ENCODE results near the gene BPTF.
"Not testable (repeated sequence)": the region's sequence is repeated elsewhere in the genome, so short reads cannot be mapped to it uniquely, and the experiment has no call there.

BPTF gene

DNA sequence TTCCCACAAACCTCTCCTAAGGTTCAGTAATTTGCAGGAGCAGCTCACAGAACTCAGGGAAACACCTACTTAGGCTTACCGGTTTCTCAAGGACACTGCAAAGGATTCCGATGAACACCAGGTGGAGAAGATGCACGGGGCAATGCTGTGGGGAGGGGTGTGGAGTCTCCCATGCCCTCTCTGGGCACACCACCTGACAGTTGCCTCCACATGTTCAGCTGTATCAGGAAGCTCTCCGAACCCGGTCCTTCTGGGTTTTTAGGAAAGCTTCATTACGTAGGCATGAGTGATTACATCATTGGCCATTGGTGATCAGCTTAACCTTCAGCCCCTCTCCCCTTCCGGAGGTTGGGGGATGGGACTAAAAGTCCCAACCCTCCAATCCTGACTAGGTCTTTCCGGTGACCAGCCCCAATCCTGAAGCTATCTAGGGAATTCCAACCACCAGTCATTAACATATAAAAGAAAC, 149.3 kb downstream of the BPTF start:
- DNase-seq, result no peak

DNA sequence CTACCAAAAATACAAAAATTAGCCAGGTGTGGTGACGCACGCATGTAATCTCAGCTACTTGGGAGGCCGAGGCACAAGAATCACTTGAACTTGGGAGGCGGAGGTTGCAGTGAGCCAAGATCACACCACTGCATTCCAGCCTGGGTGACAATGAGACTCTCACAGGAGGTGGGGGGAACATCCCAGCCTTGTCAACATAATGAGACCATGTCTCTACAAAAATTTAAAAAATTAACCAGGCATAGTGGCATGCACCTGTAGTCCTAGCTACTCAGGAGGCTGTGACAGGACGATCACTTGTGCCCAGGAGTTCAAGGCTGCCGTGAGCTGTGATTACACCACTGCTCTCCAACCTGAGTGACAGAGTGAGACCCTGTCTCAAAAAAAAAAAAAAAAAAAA, 151.0 kb downstream of the BPTF start:
- not testable (repeated sequence) for DNase-seq

DNA sequence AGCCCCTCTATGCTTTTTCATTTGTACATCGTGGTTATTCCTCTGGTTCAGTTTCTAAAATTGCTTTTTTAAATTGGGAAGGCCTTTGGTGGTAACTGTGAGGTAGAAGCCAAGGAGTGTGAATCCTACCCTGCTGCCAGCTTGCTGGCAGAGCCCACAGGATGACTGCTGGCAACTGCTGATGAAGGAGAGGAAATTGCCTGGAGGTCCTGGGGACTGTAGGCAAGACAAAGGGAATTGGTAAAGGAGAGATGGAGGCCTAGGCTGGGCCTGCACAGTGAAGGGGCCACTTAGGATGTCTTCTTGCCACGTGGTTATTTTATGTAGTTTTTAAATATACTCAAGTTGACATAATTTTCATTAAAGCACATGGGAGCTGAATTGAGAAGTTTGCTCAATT, 155.2 kb downstream of the BPTF start:
- DNase-seq, result no peak

DNA sequence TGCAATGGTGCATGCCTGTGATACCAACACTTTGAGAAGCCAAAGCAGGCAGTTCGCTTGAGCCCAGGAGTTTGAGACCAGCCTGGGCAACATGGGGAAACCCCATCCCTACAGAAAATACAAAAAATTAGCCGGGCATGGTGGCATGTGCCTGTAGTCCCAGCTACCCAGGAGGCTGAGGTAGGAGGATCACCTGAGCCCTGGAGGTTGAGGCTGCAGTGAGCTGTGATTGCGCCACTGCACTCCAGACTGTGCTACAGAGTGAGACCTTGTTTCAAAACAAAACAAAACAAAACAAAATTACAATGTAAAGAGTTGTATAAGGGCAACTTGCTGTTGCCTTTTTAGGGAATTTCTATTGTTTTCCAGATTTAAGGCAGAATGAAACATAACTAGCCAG, 155.6 kb downstream of the BPTF start:
- DNase-seq, result not testable (repeated sequence)

DNA sequence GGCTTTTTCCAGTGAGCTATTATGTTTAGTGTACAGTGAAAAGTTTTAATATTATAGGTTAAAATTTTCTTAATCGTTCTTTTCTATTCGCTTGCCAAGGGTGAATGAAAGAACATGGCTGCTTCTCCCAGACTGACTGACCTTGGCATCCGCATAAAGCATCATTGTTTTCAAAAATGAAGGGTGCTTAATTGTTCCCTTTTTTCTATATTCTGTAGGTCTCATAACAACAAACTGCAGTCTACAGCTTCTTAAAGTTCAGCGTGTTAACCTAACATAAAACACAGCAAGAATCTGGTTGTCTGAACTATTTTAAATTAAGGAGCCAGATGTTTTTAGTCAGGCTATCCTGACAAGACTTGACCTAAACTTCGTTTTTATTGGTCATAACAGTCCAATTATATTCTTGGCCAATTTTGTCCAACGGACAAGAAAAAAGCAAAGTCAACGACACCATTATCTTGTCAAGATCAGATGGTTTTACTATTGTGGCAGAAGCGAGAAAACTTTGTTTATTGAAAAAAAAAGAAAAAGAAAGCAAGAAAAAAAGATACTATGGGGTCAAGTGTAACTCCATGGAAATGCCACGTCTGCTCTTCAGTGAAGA, 156.8 kb downstream of the BPTF start:
- no peak for DNase-seq

DNA sequence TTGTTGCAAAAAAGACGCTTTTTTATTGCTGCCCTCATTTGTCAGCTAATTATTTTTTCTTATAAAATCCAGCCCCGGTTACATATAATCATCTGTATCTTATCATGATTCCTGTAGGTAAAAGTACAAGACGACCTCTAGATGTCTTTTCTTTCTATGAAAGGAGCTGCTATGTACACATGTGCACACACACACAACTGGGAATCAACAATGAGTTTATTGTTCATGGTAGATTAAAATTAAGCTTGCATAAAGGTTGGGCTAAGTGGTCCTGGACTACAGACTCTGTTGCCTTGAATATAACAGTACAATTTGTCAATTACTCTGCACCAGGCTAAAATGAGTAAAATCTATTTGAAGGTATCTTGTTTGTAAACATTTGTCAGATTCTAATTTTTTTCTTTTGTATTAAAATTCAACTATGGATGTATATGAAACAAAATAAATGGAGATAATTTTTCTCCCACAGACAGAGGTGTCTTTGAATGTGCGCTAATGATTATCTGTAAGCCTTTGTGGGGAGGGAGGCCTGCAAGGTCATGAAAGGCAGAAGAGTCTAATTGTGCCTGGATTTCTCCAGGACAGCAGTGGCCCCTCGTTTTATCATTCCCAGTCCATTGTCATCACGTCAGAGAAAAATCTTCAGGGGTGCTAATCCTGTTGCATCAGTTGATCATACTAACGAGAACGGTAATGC, 157.5 kb downstream of the BPTF start:
- DNase-seq, result no peak

DNA sequence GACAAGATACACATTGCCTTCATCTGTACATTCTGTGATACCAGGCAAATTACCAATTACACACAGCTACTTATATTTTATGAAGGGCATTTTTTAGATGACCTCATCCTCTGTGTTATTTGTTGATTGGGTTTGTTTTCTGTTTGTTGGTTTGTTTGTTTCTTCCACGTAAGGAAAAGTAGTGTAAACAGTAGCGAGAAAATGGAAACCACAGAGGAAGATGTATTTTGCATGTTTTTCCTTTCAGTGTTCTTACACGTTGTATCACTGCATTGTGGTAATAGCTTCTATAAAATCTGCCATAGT, 158.0 kb downstream of the BPTF start:
- DNase-seq, result no peak

DNA sequence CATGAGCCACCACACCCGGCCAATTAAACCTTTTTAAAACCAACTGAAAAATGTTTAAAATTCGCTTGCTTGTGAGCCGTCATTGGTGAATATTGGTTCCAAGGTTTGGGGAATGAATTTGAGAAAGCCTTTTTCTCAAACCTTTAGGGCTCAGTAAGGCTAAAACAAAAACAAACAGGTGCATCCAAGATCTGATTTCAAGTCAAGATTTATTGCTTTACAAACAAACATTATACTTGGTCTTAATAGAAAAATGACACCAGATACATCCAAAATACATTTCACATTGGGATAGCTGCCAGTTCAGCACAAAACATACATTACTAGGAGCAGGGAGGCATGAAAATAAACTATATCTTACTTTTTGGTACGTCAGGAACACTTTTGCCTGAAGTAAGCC, 165.6 kb downstream of the BPTF start:
- peak; percentile 73 for DNase-seq

DNA sequence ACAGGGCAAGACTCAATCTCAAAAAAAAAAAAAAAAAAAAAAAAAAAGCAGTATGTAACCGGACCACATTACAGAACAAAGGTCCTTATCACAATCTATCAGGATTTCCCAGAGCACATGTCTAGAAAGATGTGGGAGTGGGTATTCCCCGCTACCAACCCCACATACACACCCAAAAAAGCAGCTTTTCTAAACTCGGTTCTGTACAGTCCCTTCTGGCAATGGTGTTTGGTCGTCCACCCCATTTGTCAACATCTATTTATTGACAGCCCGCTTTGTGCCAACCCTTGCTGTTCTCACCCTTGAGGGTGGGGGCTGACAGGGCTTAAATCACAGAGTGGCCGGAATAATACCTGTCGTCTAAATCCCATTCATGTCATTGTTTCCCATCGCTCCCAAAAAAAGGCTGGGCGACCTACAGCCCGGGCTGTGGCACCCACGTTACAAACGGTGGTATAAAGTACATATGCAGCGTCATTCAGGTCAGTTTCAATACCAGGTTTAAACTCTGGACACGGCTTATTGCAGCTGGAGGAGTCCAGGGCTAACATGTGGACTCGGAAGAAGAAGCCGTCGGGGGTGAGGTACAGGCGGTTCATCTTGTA, 167.3 kb downstream of the BPTF start:
- no peak for DNase-seq

DNA sequence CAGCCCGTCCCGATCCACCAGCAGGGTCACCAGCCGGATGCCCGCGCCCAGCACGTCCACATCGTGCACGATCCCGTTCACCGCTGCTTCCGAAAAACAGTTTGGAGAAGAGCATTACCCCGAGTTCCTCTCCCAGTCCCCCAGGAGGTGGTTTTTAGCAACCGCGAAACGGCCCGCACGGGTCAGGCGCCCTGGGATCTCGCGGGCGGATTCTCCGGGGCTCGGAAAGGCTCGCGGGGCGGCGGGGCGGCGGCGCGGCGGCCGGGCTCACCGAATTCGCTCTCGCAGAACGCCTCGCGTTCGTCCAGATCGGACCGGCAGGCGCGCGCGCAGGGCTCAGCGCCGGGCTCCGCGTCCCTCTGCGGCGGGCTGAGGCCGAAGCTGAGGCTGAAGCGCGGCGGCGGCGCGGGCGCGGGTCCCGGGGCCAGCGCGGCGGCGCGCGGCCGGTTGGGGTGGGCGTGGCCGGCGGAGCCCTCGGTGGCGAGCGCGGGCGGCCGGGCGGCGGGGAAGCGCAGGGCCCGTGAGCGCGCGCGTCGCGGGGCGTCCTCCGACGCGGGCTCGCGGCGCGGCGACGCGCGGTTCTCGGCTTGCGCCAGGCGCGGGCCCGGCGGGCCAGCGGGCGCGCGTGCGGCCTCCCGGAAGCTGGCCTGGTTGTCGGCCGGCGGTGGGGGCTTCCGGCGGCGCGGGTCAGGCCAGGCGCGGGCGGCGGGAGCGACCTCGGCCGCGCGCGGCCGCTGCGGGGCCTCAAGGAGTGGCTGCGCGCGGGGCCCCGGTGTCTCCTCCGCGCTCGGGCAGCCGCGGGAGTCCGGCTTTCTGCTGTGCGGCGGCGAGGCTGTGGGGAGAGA, 168.1 kb downstream of the BPTF start:
- DNase-seq, result peak; percentile 57

DNA sequence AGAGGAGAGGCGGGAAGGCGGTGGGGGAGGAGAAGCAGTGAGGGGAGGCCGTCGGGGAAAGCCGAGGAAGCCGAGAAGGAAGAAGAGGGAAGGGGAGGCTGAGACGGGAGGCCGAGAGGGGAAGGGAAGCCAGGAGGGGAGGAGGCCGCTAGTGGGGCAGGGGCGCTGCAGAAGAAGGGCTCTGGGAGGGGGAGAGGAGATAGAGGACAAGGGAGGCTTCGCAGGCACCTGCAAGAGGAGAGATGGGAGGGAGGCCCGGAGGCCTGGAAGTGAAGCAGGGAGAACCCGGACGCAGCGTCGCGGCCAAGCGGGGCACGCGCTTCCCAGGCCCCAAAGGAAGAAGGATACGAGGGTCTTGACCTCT, 168.7 kb downstream of the BPTF start:
- DNase-seq, result peak; percentile 50

DNA sequence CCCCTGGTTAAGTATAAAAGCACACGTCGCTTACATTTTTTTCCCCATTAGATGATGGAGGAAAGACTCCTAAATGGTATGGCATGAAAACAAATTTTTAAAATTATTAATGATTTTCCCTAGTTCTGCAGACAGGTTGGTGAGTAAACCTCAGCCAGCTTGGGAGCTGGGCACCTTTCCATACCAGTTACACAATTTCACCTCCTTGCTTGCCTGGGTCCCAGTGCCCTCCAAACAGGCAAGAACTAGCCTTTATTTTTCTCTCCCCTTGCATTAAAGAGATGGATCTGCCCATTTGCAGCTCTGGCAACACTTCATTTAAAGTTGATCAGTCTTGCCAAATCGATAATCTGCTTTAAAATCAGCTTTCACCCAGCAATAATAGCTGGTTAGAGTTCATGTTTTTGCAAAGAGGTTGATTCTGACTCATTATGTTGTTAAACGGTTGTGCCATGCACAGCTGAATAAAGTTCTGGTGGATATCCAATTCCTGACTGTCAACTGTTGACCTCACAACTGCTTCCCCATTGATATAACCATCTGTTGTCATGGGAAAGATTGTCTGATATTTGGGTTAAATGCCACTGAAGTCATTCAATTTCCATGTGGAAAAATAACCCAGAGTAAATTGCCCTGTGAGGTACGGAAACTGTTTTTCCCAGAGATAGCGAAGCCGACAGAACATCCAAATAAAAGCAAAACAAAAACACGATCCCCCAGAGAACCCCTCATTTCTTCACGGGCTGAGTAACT, 169.7 kb downstream of the BPTF start:
- DNase-seq, result peak; percentile 53

DNA sequence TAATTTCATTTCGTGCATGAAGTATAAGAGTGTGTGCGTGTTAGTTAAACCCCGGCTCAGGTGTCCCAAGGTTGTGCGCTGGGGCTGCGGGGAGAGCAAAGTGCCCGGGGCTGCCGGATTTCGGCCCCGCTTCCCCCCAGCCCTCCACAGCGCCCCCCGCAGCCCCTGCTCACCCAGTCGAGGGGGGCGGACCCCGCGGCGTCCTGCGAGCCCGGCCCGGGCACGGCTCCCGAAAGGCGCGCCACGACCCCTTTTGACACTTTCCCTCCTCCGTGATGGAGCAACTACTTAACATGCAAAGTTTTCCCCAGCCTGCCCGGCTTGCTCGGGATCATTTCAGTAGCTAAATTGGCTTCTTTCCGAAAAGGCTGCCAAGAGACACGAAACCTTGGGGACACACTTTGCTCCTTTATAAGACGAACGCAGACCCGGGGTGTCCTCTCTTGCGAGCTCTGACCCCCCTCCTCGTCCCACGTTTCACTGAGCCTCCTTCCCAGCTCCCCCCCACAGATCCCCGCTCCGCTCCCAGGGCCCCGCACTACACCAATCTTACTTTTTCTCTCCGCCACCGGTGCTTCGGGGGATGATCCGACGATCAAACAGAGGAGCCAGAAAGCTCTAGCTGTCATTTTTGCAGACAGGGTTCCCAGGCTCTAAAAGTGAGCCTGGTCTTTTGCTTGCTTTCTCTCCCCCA, 170.4 kb downstream of the BPTF start:
- peak; percentile 12 for DNase-seq

DNA sequence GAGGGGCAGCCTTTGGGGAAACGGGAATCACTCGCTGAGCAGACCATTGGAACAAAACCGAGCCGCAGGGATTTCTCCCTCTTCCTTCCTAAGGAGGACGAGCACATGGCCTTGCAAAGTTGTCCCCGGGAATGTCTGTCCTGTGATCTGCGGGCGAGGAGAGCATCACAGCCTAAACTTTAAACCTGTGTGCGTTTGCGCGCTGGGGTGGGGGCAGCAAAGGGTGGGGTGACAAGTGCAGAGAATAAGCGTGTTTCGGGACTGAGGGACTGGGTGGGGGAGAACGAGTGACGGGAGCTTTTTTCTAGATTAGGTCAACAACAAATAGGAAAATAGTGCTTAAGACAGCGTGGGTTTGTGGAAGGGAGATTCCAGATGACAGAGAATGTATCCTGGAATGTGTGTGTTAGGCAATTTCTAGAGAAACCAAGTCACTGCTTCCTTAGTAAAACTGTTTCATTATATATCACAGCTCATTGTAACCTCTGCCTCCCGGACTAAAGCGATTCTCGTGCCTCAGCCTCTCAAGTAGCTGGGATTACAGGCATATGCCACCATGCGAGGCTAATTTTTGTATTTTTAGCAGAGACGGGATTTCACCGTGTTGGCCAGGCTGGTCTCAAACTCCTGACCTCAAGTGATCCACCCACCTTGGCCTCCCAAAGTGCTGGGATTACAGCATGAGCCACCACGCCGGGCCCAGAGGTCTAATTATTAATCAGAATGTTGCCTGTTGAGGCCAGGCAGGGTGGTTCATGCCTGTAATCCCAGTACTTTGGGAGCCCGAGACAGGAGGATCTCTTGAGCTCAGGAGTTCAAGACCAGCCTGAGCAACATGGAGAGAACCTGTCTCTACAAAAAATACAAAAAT, 171.2 kb downstream of the BPTF start, which contains the start of gene C17orf58:
TSS of gene C17orf58 (minus strand) at position 169 of the 871 bp plus-strand sequence. CDS start 271 bp downstream, outside the sequence.
- DNase-seq, result not testable (repeated sequence)

DNA sequence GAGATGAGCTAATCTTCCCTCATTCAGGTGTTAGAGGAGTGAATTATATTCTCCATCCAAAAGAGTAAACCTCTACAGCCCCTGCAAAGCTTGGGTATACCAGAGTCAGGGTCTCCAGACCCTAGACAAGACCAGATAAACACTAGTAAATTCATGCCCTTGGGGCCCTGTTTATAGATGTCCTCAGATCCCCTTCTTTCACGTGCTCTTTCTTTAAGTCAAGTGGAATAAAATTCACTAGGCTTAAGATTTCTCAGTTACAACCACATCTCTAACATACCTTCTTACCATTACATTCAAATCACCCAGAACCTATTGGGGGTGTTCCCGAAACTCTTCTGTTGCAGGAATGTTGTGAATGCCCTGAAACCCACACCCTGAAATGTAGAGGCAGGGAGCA, 173.2 kb downstream of the BPTF start:
- no peak for DNase-seq

DNA sequence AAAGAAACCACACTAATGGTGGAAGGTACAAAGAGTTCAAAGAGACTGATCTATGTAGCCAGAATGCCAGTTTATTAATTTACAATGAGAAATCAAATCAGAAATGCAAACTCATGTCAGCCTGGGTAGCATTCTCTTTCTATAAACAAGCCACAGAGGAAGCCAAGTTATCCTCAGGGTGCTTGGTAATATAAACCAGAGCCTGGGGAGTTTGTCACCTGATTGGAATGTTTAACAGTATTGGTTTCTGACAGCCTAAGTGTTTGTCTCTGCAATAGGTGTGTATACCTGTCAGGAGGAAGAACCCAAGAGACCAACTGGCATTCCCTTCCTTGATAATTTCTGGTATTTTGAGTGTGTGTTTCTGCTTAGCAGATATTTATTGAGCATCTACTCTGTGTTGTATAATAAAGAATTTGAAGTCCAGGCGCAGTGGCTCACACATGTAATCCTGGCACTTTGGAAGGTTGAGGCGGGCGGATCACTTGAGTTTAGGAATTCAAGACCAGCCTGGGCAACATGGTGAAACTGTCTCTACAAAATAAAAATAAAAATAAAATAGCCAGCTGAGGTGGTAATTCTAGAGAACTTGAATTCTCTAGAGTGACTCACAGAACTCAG, 174.1 kb downstream of the BPTF start:
- no peak for DNase-seq

DNA sequence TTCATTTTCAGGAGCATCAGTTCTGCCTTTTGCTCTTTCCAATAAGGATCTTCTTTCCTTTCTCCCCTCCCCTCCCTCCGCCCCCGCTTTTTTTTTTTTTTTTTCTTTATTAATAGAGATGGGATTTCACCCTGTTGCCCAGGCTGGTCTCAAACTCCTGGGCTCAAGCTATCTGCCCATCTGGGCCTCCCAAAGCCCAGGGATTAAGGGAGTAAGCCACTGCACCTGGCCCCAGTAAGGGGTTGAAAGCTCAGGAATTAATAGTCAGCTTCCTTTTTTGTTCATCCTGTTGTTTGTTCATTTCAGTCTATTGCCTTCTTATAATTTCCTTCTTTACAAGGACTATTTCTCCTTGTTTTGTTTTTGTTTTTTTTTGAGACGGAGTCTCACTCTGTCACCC, 178.9 kb downstream of the BPTF start:
- no peak for DNase-seq

DNA sequence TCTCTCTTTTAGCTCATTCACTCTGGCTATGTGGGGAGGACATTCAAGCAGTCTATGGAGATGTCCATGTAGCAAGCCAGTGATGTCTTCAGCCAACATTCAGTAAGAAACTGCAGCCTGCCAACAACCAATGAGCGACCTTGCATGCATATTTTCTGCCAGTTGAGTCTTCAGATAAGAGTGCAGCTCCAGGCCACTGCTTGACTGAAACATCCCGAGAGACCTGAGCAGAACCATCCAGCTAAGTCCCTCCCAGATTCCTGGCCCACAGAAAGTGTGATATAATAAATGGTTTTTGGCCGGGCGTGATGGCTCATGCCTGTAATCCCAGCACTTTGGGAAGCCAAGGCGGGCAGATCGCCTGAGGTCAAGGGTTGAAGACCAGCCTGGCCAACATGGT, 181.5 kb downstream of the BPTF start:
- DNase-seq, result no peak

DNA sequence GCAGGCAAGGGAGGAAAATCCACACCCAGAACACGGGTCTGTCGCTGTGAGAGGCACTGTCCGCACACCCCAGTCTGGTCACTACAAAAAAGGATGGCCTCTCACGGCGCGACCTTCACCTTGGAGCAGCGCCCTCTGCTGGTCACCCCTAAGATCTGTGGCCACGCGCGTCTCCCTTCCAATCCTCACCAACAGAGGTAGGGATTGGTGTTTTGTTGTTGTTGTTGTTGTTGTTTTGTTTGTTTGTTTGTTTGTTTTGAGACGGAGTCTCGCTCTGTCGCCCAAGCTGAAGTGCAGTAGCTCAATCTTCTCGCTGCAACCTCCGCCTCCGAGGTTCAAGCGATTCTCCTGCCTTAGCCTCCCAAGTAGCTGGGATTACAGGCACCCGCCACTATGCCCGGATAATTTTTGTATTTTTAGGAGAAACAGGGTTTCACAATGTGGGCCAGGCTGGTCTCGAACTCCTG, 185.9 kb downstream of the BPTF start:
- DNase-seq, result no peak

DNA sequence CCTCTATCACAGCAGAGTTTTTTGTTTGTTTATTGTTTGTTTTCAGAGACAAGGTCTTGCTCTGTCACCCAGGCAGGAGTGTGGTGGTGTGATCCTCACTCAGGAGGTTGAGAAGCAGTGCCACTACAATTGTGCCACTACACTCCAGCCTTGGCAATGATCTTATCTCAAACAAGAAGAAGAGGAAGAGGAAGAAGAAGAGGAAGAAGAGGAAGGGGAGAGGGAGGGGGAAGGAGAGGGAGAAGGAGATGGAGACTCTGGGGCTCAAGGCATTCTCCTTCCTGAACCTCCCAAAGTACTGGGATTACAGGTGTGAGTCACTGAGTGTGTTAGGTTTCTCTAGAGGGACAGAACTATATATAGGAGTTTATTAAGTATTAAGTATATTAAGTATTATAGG, 188.1 kb downstream of the BPTF start:
- DNase-seq, result no peak

Measured in NCI-H2171 treated with DMSO at 0.1 percent for 48 hours (cell line).